NCI-H2107 treated with DMSO at 0.1 percent for 48 hours (cell line): Measurements from ENCODE around the gene DCAF8L2.
"Not testable (repeated sequence)": the region's sequence is repeated elsewhere in the genome, so short reads cannot be mapped to it uniquely, and the experiment has no call there.

Experiments
- DNase-seq: peaks from one replicate; lab custom pipeline; 2025; ENCODE audit not compliant: unreplicated experiment; lab: John Stamatoyannopoulos, UW

Gene DCAF8L2

GRCh38 chrX:27590044-27590443 lies at the start of gene DCAF8L2:
Gene DCAF8L2, plus strand, starts transcription at chrX:27590344. Its CDS starts 156,552 bp downstream, at chrX:27746896.
- DNase-seq, result no peak

- not testable (repeated sequence) for DNase-seq
These were observed 49.0 kb upstream of the DCAF8L2 start for GRCh38 chrX:27541161-27541560.

DNA sequence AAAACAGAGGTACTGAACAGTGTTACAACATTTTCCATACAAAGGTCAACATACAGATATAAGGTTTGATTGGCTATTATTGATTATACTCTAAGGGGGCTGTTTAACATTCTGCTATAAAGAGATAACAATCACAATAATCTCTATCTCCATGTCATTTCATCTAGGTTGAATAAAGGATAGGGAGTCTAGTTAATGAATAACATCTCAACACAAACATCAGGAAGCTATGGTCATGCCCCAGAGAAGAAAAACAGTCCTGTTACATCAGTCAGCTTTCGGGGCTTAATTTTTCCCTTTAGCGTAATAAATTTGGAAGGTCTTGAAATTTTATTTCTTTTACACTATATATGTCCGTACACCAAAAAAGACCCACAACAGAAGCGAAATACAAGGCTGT lies 41.5 kb upstream of the DCAF8L2 start:
- no peak for DNase-seq

- DNase-seq, result no peak
These were observed 40.5 kb upstream of the DCAF8L2 start for GRCh38 chrX:27549688-27550087.

- DNase-seq, result no peak
These were observed 34.6 kb upstream of the DCAF8L2 start for GRCh38 chrX:27555514-27555913.

- DNase-seq, result no peak
These were observed 24.2 kb upstream of the DCAF8L2 start for GRCh38 chrX:27565992-27566391.

DNA sequence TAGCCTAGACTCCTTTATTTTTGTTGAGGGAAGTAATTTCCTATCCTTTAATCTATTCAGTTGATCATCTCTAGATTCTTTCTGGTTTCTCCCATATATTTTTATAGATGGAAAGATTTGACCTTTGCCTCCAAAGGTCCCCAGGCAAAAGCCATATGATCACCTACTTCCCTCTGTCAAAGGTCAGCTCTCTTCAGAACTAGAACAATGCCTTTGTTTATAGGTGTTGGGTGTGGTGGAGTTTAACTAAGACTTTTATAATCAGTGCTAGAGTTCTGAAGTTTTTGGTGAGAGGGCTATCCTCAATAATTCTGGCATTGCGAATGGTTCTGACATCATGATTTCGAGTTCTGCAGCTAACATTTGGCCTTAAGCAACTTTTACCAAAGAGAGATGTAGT lies 19.0 kb upstream of the DCAF8L2 start:
- no peak for DNase-seq

- no peak for DNase-seq
These were observed 14.6 kb upstream of the DCAF8L2 start for GRCh38 chrX:27575565-27575964.

GRCh38 chrX:27583976-27584375 lies 6.2 kb upstream of the DCAF8L2 start:
- DNase-seq, result no peak

- no peak for DNase-seq
These were observed 1.8 kb downstream of the DCAF8L2 start for GRCh38 chrX:27591938-27592337.

GRCh38 chrX:27597508-27597907 lies 7.4 kb downstream of the DCAF8L2 start:
- no peak for DNase-seq

DNA sequence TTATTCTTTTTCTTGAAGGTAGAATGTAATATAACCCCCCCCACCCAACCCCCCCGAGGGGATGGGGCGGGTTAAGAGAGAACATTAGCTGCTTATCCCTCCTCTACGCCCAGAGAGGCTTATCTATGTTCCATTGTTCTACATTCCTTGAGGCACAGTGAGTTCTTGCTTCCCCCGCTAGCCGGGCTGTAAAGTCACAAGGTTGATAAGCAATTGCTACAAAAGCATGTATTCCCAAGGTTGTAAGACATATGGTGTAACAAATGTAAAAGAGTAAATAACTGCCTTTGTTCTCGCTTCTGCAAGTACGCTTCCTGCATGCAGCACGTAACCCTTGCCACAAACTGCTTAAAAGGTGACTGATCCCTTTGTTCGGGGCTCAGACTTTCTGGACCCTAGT lies 8.2 kb downstream of the DCAF8L2 start:
- no peak for DNase-seq

DNA sequence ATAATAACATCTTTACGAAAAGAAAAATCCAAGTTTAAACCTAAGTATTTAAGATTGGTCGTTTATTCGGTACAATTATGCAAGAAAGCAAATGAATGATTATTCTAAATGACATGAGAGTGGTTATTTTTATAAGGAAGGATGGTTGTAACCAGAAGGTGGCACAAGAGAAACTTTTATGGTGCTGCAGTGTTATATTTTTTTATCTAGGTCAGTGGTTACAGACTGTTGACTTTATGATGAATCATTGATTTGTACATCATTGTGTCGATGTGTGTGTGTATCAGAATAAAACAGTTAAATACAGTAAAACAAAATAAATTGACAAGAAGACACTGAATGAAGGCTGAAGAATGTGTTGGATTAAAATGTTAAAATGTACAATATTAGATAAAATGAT lies 9.8 kb downstream of the DCAF8L2 start:
- DNase-seq, result no peak

- no peak for DNase-seq
These were observed 10.5 kb downstream of the DCAF8L2 start for GRCh38 chrX:27600686-27601085.

DNA sequence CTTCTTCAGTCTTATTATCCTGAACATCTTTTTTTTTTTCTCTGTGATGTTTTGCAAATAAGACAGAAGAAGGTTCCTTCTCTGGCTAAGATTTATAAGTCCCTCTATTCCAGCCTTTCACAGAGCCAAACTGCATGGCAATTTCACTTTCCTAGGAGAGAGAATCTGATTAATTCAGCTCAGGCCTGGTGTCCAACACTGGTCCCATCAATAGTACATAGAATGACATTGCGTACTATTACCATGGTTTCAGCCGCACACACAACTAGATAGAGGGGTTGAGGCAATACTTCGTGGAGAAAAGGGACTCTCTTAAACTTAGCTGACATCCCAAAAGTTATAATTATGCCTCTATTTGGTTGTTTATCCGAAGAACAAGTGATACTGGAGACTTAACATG lies 18.5 kb downstream of the DCAF8L2 start:
- no peak for DNase-seq

DNA sequence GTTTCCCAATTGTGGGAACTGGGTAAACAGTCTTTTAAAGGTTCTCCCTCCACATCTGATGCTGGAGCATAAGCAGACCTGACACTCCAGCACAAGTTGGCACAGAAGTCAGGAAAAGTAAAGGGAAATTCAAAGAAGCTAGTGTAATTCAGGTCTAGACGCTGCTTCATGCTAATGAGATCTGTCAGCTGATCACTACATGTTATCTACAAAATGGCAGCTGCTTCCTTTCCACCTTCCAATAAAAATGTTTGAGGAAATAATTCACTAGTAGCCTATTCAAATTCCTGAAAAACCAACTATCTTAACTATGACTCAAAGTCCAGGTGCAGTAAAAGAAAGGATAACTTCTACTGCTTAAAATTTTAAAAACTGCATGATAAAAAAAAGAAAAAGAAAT lies 29.3 kb downstream of the DCAF8L2 start:
- DNase-seq, result no peak

DNA sequence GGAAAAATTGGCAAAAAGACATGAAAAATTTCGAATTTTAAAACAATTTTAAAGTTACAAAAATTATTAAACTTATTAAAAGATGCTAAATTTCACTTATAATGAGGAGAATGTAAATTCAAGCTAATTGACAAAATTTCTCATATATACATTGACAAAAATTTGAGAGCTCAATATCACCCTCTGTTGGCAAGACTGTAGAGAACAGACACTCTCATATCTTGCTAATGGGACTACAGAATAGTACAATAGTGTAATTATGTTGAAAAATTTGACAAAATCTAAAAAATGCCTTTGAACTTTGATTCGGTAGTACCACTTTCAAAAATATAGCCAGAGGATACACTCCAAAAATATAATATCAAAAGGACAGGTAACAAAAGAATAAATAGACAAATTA lies 29.8 kb downstream of the DCAF8L2 start:
- no peak for DNase-seq

DNA sequence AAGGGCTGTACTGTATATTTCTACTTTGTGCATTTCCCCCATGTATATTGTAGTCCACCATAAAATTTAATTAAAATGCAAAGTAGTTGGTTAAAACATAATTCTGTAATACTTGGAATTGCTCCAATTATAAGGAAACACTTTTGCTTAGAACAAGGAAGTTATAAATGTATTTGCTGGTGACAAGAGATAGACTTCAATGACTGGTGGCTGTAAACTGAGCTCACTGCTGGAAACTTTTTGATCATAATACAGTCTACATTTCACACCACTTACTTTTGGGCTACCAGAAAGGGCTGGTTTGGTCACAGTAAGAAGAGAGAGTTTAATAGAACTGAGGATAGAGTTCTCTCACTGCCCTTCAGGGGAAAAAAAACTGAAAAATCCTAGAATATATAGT lies 32.7 kb downstream of the DCAF8L2 start:
- DNase-seq, result no peak

- no peak for DNase-seq
These were observed 35.9 kb downstream of the DCAF8L2 start for GRCh38 chrX:27626066-27626465.

DNA sequence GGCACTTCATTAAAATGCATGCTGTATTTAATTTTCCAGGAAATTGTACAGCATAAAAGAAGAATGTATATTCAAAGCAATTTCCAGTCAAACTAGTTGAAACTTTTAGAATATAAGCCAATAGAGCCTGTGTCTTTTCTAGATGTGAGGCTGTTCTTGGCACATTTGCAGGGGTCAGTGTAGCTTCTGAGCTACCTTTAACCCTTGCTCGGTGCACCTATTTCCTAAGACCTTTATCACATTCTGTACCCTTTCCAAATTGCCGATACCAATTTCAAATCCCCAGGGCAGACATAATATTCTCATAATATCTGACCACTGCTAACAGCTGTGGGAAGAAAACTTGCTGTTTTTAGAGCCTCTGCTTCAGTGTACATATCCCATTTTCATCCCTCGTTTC lies 43.2 kb downstream of the DCAF8L2 start:
- no peak for DNase-seq

DNA sequence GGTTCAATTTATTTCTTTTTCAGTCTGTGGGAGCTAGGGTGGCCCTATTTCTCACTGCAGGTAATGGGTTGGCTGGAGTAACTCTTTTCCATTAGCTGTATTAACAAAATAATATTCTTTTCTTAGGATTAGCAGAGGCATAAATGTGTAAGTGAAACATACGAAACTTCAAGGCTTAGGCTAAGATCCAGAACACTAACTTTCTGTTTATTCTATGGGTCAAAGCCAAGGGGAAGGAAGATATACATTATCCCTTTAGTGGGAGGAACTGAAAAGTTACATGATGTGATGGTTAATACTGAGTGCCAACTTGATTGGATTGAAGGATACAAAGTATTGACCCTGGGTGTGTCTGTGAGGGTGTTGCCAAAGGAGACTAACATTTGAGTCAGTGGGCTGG lies 66.4 kb downstream of the DCAF8L2 start:
- DNase-seq, result no peak

- no peak for DNase-seq
These were observed 70.7 kb downstream of the DCAF8L2 start for GRCh38 chrX:27660878-27661277.

DNA sequence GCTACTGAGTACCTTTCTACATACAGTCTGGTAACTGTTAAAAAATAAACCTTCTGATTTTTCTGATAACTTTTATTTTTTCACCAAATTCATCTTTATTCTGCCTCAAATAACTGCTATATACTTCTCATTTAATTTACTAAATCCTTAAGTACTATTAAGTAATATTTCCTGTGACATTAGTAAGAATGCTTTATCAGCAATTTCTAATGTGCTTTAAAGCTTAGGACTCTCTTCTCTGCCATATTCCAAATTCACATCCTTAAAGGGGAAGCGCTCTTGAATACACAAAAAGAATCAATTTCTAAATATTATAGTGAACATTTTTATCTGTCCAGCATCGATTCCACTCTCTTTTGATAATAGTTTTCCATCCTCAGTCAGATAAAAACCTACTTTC lies 81.1 kb downstream of the DCAF8L2 start:
- DNase-seq, result no peak

GRCh38 chrX:27674491-27674890 lies 84.3 kb downstream of the DCAF8L2 start:
- no peak for DNase-seq
